HG03575 (cell line): ENCODE measurements around the gene PDE1A.

Source experiments
- ATAC-seq: cut with Tn5 transposase; IDR thresholded peaks from one replicate; pipeline ENCODE4 v1.9.1; 2021; ENCODE audit not compliant: unreplicated experiment, insufficient number of reproducible peaks, low FRiP score; ENCODE audit errors: extremely low read depth

Gene PDE1A

GRCh38 chr2:182173944-182174622, 252.8 kb downstream of the PDE1A start:
- no peak for ATAC-seq

DNA sequence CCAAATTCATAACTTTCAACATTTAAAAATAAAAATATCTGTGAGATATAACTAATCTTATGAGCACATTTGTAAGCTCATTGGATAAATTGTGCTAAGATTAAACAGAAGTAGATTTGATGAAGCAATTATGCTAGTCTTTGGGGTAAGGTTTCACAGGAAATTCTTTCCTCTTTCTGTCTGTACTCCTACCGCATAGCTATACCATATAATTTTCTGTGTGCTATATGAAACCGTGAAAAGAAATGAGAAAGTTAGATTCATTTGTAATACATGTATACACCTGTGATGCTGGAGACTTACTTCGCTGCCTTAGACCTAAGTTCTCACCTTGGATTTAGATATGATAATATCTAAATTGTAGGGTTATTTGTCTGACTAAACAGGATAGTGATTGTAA, 256.5 kb downstream of the PDE1A start:
- ATAC-seq, result no peak

DNA sequence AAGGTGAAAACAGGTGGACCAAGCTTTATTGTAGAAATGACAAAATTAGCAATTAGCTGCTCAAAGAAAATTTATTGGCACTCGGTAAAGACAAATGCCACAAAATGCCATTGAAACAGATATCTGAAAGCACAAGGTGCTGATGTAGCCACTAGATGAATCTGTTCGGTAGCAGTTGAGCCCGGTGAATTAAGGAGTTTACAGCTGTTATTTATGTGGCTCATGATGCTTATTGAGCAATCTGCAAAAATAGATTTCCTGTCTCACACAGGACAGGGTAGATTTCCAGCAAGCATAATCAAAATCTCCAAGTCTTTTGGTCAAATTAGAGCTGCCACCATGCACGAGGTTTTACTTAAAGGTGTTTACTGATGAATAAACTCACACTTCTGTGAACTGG, 259.0 kb downstream of the PDE1A start:
- ATAC-seq, result no peak

GRCh38 chr2:182166841-182167240, 260.0 kb downstream of the PDE1A start:
- no peak for ATAC-seq

DNA sequence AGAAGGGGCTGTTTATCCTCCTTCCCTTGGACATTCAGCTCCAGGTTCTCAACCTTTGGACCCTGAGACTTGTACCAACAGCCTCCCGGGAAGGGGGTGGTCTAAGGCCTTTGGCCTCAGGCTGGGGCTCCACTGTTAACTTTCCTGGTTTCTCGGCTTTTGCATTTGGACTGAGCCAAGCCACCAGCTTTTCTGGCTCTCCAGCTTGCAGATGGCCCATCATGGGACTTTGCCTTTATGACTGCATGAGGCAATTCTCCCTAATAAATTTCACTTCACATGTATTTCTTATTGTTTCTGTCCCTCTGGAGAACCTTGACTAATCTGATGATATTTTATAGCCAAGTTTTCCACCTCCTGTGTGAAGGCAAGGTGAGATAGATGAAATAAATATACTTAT, 260.4 kb downstream of the PDE1A start:
- ATAC-seq, result no peak

DNA sequence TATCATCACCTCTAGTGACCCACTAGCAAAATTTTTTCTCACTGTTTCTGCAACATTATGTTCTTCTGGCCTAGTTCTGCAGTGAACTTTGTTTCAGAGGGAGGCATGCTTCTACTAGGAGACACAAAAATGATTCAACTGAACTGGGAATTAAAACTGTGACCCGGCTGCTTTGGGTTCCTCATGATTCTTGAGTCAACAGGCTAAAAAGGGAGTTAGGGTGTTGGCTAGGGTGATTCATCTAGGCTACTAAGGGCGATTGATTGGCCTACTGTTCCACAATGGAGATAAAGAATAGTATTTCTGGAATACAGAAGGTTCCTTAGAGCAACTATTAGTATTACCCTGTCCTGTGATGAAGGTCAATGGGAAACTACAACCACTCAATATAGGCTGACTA, 261.6 kb downstream of the PDE1A start:
- no peak for ATAC-seq

DNA sequence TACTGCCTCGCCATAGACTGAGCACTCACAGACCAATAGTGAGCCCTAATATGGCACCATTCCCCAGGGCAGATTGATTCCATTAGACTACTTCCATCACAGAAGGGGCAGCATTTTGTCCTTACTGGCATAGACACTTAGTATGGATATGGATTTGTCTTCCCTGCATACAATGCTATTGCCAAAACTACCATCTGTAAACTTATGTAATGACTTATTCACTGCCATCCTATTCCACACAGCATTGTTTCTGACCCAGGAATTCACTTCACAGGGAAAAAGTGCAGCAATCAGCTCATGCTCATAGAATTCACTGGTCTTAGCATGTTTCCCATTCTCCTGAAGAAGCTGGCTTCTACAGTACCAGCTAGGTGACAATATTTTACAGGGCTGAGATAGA, 262.1 kb downstream of the PDE1A start:
- no peak for ATAC-seq

DNA sequence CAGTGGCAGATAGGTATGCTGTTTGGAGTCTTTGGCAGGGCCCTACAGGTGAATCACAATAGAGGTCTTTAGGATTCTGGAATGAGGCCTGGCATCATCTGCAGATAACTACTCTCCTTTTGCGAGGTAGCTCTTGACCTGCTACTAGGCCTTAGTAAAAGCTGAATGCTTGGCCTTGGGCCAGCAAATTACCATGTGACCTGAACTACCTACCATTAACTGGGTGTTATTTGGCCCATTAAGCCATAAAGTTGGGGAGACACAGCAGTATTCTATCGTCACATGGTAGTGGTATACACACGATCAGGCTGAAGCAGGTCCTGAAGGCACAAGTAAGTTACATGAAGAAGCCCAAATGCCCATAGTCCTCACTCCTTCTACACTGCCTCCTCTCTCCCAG, 263.0 kb downstream of the PDE1A start:
- ATAC-seq, result no peak

DNA sequence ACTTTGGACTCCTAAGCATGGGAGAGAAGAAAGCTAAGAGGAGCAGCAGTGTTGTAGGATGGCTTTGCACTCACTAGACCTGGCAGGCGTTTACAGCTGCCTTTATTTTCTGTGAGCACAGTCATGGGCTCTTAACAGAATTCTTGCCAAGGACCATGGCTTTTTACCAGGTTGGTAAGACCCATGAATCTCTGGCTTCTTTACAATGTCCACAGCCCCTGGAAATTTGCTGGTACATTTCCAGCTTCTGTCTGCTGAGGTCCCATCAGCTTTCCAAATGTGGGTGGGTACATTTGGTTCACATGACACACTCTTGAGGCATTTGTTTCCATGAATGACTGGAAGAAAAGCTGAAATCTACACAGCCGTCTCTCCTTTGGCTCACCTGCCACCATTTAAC, 278.5 kb downstream of the PDE1A start:
- ATAC-seq, result no peak

DNA sequence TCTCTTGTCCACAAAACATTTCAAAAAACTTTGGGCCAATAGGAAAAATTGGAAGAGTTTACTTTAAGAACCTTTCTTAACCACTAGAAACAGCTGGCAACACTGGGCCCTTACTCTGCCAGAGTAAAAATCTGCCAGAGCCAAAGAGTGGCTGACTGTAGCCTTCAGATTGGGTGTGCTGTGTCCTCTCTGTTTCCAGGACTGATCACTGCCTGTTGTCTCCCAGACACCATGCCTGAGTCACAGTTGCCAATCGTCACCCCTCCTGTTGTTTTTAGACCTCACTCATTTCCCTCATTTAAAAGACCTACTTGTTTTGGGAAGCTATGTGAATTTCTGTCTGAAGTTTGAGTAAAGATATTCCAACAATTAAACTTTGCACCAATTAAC, 282.1 kb downstream of the PDE1A start:
- ATAC-seq, result no peak

GRCh38 chr2:182144041-182144775, 282.6 kb downstream of the PDE1A start:
- ATAC-seq, result no peak

DNA sequence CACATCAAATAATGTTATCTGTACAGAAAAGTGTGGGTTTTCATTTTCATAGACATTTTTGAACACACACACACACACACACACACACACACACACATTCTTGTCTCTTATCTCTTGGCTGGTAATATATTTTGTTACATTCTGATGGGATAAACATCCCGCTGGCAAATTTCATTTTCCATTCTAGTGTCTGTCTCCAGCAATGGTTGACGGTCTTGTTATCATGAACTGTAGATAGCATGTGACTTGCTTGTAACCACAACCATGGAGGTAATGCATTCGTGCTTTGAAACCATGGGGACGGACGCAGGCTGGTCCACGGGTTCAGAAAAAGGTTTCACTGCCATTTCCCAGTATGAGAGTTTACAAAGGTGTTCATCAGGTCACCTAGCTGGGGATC, 284.8 kb downstream of the PDE1A start:
- no peak for ATAC-seq

DNA sequence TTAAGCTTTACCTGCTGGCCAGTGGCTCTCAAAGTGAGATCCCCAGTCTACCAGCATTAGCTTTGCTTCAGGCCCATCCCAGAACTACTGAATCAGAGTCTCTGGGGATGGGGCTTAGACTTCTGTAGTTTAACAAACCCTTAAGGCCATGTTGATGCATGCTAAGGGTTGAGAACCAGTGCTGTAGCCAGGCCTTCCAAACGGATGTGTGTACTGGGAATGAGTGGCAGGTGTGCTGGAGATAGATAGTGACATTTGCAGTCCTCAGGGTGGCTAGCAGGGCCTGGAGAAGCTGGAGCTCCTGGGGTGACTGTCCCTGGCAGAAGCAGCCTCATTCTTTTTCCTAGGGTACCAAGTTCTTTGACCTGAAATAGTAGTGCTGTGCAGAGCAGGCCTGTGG, 292.6 kb downstream of the PDE1A start:
- ATAC-seq, result no peak

GRCh38 chr2:182133195-182133891, 293.5 kb downstream of the PDE1A start:
- ATAC-seq, result no peak

- ATAC-seq, result no peak
Observed at GRCh38 chr2:182132605-182133004, 294.2 kb downstream of the PDE1A start.

DNA sequence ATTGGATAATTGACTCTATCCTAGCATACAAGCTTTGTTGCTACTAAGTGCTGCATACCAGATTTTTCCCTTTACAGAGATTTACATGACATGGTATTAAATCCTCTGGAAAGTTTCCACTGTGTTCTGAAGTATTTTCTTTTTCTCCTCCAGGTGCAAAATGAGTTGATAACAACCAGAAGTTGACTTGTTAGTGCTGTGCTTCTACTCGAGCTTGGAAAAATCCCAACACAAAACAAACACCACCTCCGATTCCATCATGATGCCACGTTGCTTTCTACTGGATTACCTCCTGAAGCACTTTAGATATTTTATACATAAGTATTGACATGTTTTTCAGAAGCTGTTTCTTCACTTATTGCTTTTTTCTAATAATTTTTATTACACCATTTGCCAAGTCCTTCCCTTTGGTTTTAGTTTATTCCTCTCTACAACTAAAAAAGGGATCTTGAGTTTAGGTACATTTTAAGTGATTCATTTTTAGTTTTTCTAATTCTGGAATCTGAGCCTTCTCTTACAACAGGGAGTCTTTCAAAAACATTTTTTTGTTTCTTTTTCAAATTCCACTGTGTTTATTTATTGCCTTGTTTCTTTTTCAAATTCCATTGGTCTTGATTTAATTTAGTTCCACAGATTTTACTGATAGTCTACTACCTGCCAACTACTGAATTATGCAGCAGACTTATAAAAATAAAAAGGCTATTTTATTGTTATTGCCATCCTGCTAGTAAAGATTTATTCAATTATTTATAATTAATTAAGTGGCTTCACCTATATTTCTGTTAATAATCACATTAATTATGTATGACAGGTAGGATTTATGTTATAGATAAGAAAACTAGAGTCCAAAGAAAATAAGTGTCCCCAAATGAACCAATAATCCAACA, 297.8 kb downstream of the PDE1A start:
- ATAC-seq, result no peak

DNA sequence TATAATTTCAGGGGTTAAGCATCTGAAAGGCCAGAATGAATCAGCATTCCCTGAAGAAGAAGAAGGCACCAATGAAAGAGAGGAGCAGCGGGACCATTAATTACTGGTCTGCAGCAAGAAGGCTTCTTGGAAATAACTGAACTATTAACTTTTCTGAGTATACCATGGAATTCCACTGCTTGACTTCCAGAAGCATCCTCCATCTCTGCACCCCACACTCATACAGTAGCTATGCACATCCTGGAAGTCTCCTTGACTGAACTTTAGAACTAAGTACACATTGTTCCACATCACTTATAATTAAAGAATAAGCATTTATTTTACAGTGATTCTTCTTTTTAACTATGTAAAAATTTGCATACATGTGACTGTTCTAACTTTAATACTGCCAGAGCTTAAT, 309.6 kb downstream of the PDE1A start:
- no peak for ATAC-seq

GRCh38 chr2:182116774-182117173, 310.1 kb downstream of the PDE1A start:
- ATAC-seq, result no peak

DNA sequence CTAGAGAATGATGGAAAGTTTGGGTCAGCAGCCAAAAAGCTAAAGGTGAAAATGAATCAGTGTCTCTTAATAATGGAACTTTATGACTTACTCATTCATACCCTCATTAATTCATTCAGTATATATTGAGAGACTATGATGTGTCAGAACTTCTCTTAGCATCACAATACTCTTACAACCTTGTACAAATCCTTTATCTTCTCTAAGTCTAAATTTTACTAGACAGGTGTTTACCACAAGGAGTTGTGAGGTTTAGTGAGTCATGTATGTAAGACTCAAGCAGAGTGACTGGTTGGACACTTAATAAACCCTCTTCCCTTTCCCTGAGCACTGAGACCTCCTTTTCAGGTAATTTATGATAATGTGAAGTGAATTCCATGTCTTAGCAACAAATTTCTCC, 311.6 kb downstream of the PDE1A start:
- ATAC-seq, result no peak
